Breast epithelium (tissue), 3 donors: Measurements from ENCODE around the gene KCNQ1OT1.

Source experiments
- CTCF ChIP-seq, 3 donors: fragments of 450-650 bp; IDR thresholded peaks; one replicate each; pipeline ENCODE4 v1.5.1; 2016 to 2017; ENCODE audit warnings: antibody characterized with exemption in 3 of 3, mild to moderate bottlenecking in 3 of 3, moderate library complexity in 3 of 3
- POLR2A ChIP-seq: fragments of 450-650 bp; IDR thresholded peaks from one replicate; pipeline ENCODE4 v1.6.1; 2016; ENCODE audit warnings: antibody characterized with exemption, mild to moderate bottlenecking, moderate library complexity
- POLR2AphosphoS5 ChIP-seq, 3 donors: sonication (generic); formaldehyde crosslinking; IDR thresholded peaks; one replicate each; pipeline ENCODE4 v1.6.1; 2017; ENCODE audit warnings: antibody characterized with exemption in 3 of 3

- no peak for TF ChIP-seq POLR2A
- TF ChIP-seq CTCF (IDR thresholded peaks at IDR 0.05) = no peak
- no peak for TF ChIP-seq POLR2AphosphoS5 (IDR thresholded peaks at IDR 0.05)
These were observed 43.0 kb upstream of the KCNQ1OT1 start for GRCh38 chr11:2742611-2743426.
